B cell (primary cell): ENCODE measurements around the gene HDGF. TPM values are rescaled to one million over a fixed set of nuclear protein-coding genes. Genes with fewer than 3 reads are reported as not detected.
"Not testable (repeated sequence)": the region's sequence is repeated elsewhere in the genome, so short reads cannot be mapped to it uniquely, and the experiment has no call there.

Source experiments
- ATAC-seq: fragments of 200-7000 bp; cut with Tn5 transposase; one replicate; pipeline ENCODE4 v1.10.0; 2021; ENCODE audit warnings: low read depth, mild to moderate bottlenecking, moderate number of reproducible peaks, moderate library complexity
- CTCF ChIA-PET: fragments of 350-600 bp; sonication (Branson Sonifier 250); formaldehyde crosslinking; loops from one replicate; lab custom pipeline; 2021; ENCODE audit warnings: antibody characterized with exemption, inconsistent platforms; lab: Charles Lee
- POLR2A ChIA-PET: fragments of 350-600 bp; sonication (Branson Sonifier 250); formaldehyde crosslinking; loops from one replicate; lab custom pipeline; 2021; ENCODE audit warnings: antibody characterized with exemption; lab: Charles Lee
- DNase-seq: peaks from one replicate; pipeline ENCODE4 v3.0.0; 2013
- H2AFZ ChIP-seq: 2 replicates; pipeline ENCODE4 v1.6.1; 2012; ENCODE audit warnings: mild to moderate bottlenecking, low read depth, low read length; ENCODE audit not compliant: insufficient read depth, poor library complexity, severe bottlenecking
- H3K27ac ChIP-seq, 2 donors: 1 replicate in 1 of 2; 2 replicates in 1 of 2; pipeline ENCODE4 v1.5.1; 2012 to 2013; ENCODE audit warnings: low read length in 2 of 2, mild to moderate bottlenecking in 2 of 2, moderate library complexity in 1 of 2
- H3K27me3 ChIP-seq, 4 experiments: fragments of 200-600 bp in 1 of 4; sonication (generic) in 1 of 4; replicated peaks in 1 of 4; 1 replicate in 2 of 4; 2 replicates in 2 of 4; pipeline versions ENCODE4 v1.6.1 to v1.7.0; 2013 to 2016; ENCODE audit warnings: low read length in 3 of 4, mild to moderate bottlenecking in 2 of 4, mixed read lengths in 1 of 4, moderate library complexity in 1 of 4; ENCODE audit not compliant: insufficient read depth in 4 of 4, control insufficient read depth in 3 of 4; ENCODE audit errors: control extremely low read depth in 1 of 4
- H3K36me3 ChIP-seq, 2 experiments: replicated peaks in 1 of 2; 1 replicate in 1 of 2; 2 replicates in 1 of 2; pipeline versions ENCODE4 v1.6.1 to v1.7.1; 2013; ENCODE audit warnings: low read length in 1 of 2; ENCODE audit not compliant: insufficient read depth in 2 of 2, control insufficient read depth in 1 of 2; ENCODE audit errors: control extremely low read depth in 1 of 2, extremely low read depth in 1 of 2
- H3K4me1 ChIP-seq, 2 donors: fragments of 200-600 bp in 1 of 2; sonication (generic) in 1 of 2; 1 replicate in 1 of 2; 2 replicates in 1 of 2; pipeline versions ENCODE4 v1.5.1 to v1.6.1; 2013 to 2017; ENCODE audit warnings: low read length in 2 of 2; ENCODE audit not compliant: control insufficient read depth in 2 of 2, insufficient read depth in 2 of 2
- H3K4me2 ChIP-seq: replicated peaks from 2 replicates; pipeline ENCODE3; 2012; ENCODE audit warnings: mild to moderate bottlenecking, low read depth, low read length; ENCODE audit not compliant: poor library complexity, severe bottlenecking
- H3K4me3 ChIP-seq, 5 experiments: fragments of 200-600 bp in 1 of 5; sonication (generic) in 1 of 5; 1 replicate in 3 of 5; 2 replicates in 2 of 5; pipeline versions ENCODE4 v1.5.1 to v1.7.0; 2011 to 2016; ENCODE audit warnings: low read length in 4 of 5, mild to moderate bottlenecking in 4 of 5, low read depth in 2 of 5, control low read depth in 1 of 5, moderate library complexity in 1 of 5; ENCODE audit not compliant: insufficient read depth in 1 of 5; ENCODE audit errors: control extremely low read depth in 1 of 5, extremely low read depth in 1 of 5
- H3K79me2 ChIP-seq: fragments of 200-600 bp; sonication (generic); one replicate; pipeline ENCODE4 v1.6.0; 2016; ENCODE audit warnings: low read length; ENCODE audit not compliant: control insufficient read depth, insufficient read depth
- H3K9ac ChIP-seq: fragments of 200-600 bp; sonication (generic); 2 replicates; pipeline ENCODE4 v1.6.1; 2017; ENCODE audit warnings: mild to moderate bottlenecking, low read length, moderate library complexity
- H3K9me3 ChIP-seq, 3 donors: one replicate each; pipeline versions ENCODE4 v1.6.1 to v1.7.1; 2013; ENCODE audit warnings: low read length in 2 of 3; ENCODE audit not compliant: control insufficient read depth in 2 of 3, insufficient read depth in 1 of 3; ENCODE audit errors: control extremely low read depth in 1 of 3
- H4K20me1 ChIP-seq: 2 replicates; pipeline ENCODE4 v1.6.0; 2012; ENCODE audit warnings: mild to moderate bottlenecking, low read length; ENCODE audit not compliant: insufficient read depth, control insufficient read depth, poor library complexity, severe bottlenecking
- H3K27ac Mint-ChIP-seq: one replicate; pipeline ENCODE4 v1.8.0; 2021; ENCODE audit warnings: mixed read lengths
- H3K27me3 Mint-ChIP-seq: one replicate; pipeline ENCODE4 v1.8.0; 2021; ENCODE audit warnings: mixed read lengths
- H3K4me1 Mint-ChIP-seq: one replicate; pipeline ENCODE4 v1.8.0; 2021; ENCODE audit warnings: mixed read lengths
- H3K4me3 Mint-ChIP-seq: one replicate; pipeline ENCODE4 v1.8.0; 2021; ENCODE audit warnings: mixed read lengths
- H3K9me3 Mint-ChIP-seq: one replicate; pipeline ENCODE4 v1.8.0; 2022; ENCODE audit warnings: mixed read lengths; ENCODE audit not compliant: insufficient read depth
- EZH2 ChIP-seq: IDR thresholded peaks from 2 replicates; pipeline ENCODE4 v1.6.1; 2012; ENCODE audit warnings: borderline replicate concordance, low read depth, mild to moderate bottlenecking, moderate library complexity, low read length; ENCODE audit not compliant: insufficient read depth, poor library complexity, severe bottlenecking
- WGBS: methylation state at CpG from one replicate; pipeline ENCODE4 v1.1.5; 2013; ENCODE audit warnings: missing lambda C conversion rate; ENCODE audit not compliant: insufficient coverage; 5-methylcytosine and 5-hydroxymethylcytosine counted together
- intact Hi-C: fragments of 100-400 bp; cut with micrococcal nuclease; formaldehyde crosslinking; loops from one replicate; pipeline ENCODE4 v1.10.0; 2022
- polyA plus RNA-seq: library from polyadenylated mRNA; depleted of rRNA; stranded (reverse); fragments of >200 nt; gene quantifications from 2 replicates; pipeline ENCODE4 v1.2.3, GENCODE V29; 2012
- total RNA-seq, 2 donors: library from RNA; stranded (reverse); fragments of 120-200 nt in 1 of 2; gene quantifications; 1 replicate in 1 of 2; 2 replicates in 1 of 2; pipeline versions ENCODE4 v1.2.3 to v1.2.4, GENCODE V29; 2013 to 2022
- TF ChIP-seq, protein P1 (sequence below): fragments of 200-600 bp; IDR thresholded peaks from one replicate; pipeline ENCODE4 v1.8.0; 2022; ENCODE audit warnings: antibody characterized with exemption, mild to moderate bottlenecking

HDGF gene
- total and polyA plus RNA-seq, 2 donors (not counting 1 experiment from before 2014, with no cell fraction given) = 40.3 to 89.9 TPM

DNA sequence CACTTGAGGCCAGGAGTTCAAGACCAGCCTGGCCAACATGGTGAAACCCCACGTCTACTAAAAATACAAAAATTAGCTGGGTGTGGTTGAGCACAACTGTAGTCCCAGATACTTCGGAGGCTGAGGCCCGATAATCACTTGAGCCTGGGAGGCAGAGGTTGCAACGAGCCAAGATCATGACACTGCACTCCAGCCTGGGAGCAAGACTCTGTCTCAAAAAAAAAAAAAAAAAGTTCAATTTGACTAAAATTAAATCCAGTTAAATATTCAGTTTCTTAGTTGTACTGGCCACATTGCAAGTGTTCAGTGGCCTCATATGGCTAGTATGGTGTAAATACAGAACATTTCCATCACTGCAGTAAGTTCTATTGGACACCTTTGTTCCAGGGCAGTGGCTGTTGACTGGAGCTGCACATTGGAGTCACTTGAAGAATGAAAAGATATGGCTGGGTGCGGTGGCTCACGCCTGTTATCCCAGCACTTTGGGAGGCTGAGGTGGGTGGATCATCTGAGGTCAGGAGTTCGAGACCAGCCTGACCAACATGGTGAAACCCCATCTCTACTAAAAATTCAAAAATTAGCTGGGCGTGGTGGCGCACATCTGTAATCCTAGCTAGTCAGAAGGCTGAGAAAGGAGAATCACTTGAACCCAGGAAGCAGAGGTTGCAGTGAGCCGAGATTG is 6.2 kb upstream of the HDGF start:
- intact Hi-C loops = not testable (repeated sequence)
- POLR2A ChIA-PET = interaction anchor here (0.7 kb wide), 1 partner anchor 8 kb away, joined by 5 read pairs; no protein-coding TSS in a partner anchor

DNA sequence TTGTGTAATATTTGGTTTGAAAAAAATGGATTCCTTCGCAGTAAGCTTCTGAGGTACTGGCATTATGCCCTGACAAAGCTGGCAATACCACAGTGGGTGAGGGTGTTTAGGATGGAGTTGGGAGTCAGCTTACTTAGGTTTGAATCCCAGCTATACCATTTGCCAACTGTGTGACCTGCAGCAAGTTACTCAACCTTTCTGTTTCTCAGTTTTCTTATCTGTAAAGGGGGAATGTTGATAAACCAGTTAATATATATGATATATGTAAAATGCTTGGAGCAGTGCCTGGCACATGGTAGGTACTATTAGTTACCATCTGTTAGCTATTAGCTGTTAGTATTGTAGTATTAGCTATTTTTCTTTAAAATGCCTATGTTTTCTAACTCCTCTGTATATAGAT is 4.9 kb upstream of the HDGF start:
- DNase-seq (no peak), ATAC-seq (no peak)
- WGBS = 100% methylated on average over 1 of the region's 1 CpG
- H3K27ac Mint-ChIP-seq = no peak overlapping the region
- Histone ChIP-seq H3K79me2 (peaks cover 12% of the 10 kb centered on the region), H3K27me3 (no peaks in the 10 kb centered on the region), H3K4me2 (no peak overlapping the region), H3K9ac (no peak overlapping the region), H4K20me1 (no peaks in the 10 kb centered on the region), H3K4me1 (peaks cover 11 to 25% of the 10 kb centered on the region in 2 donors), H3K36me3 (no peaks in the 10 kb centered on the region), H3K27ac (no peak overlapping the region), H3K4me3 (no peak overlapping the region), H3K9me3 (no peaks in the 10 kb centered on the region), H2AFZ (no peak overlapping the region)
- intact Hi-C loops = no loop called here
- no peaks in the 10 kb centered on the region for H3K27me3 Mint-ChIP-seq
- H3K4me1 Mint-ChIP-seq = peaks cover 28% of the 10 kb centered on the region
- POLR2A ChIA-PET = interaction anchor here (0.7 kb wide), 2 partner anchors 11 to 15 kb away, joined by 3 to 7 read pairs; partner anchors contain the start of genes MRPL24 and PRCC
- TF ChIP-seq, protein P1, sequence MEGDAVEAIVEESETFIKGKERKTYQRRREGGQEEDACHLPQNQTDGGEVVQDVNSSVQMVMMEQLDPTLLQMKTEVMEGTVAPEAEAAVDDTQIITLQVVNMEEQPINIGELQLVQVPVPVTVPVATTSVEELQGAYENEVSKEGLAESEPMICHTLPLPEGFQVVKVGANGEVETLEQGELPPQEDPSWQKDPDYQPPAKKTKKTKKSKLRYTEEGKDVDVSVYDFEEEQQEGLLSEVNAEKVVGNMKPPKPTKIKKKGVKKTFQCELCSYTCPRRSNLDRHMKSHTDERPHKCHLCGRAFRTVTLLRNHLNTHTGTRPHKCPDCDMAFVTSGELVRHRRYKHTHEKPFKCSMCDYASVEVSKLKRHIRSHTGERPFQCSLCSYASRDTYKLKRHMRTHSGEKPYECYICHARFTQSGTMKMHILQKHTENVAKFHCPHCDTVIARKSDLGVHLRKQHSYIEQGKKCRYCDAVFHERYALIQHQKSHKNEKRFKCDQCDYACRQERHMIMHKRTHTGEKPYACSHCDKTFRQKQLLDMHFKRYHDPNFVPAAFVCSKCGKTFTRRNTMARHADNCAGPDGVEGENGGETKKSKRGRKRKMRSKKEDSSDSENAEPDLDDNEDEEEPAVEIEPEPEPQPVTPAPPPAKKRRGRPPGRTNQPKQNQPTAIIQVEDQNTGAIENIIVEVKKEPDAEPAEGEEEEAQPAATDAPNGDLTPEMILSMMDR = no peak
- no peak for TF ChIP-seq EZH2
- no peak overlapping the region for H3K4me3 Mint-ChIP-seq
- H3K9me3 Mint-ChIP-seq = no peaks in the 10 kb centered on the region
- CTCF ChIA-PET = interaction anchor here (0.6 to 2.7 kb wide), 5 partner anchors 11 to 136 kb away, joined by 3 to 11 read pairs (median 3); partner anchors contain the start of gene MRPL24

More for the DNA sequence above, 6.2 kb upstream of the HDGF start:
- CTCF ChIA-PET = interaction anchor here (1.2 kb wide), 1 partner anchor 30 kb away, joined by 3 read pairs; no protein-coding TSS in a partner anchor
- not testable (repeated sequence) for H3K27me3 ChIP-seq, H3K27me3 Mint-ChIP-seq, H3K27ac Mint-ChIP-seq, H3K27ac ChIP-seq, H3K36me3 ChIP-seq, H3K79me2 ChIP-seq, H3K4me3 ChIP-seq, H4K20me1 ChIP-seq, H3K4me2 ChIP-seq, H3K4me3 Mint-ChIP-seq, ATAC-seq, H3K9me3 ChIP-seq, H3K9ac ChIP-seq, H2AFZ ChIP-seq, H3K9me3 Mint-ChIP-seq, DNase-seq
- H3K4me1 ChIP-seq = peaks cover 5 to 19% of the 10 kb centered on the region in 2 donors
- peaks cover 22% of the 10 kb centered on the region for H3K4me1 Mint-ChIP-seq
- 94% methylated on average over 8 of the region's 10 CpGs for WGBS
